CD4-positive, alpha-beta T cell (primary cell): Measurements from ENCODE around the gene TMEM63C. TPM values are rescaled to one million over a fixed set of nuclear protein-coding genes. Genes with fewer than 3 reads are reported as not detected.

Experiments
- ATAC-seq: fragments of 200-7000 bp; cut with Tn5 transposase; one replicate; pipeline ENCODE4 v1.10.0; 2022; ENCODE audit warnings: mild to moderate bottlenecking; ENCODE audit not compliant: poor library complexity
- CTCF ChIA-PET: fragments of 350-600 bp; sonication (Branson Sonifier 250); formaldehyde crosslinking; loops from one replicate; lab custom pipeline; 2021; ENCODE audit warnings: antibody characterized with exemption, inconsistent platforms; lab: Charles Lee
- POLR2A ChIA-PET: fragments of 350-600 bp; sonication (Branson Sonifier 250); formaldehyde crosslinking; loops from one replicate; lab custom pipeline; 2021; ENCODE audit warnings: antibody characterized with exemption, inconsistent platforms; lab: Charles Lee
- DNase-seq, 14 experiments: peaks; one replicate each; pipeline ENCODE4 v3.0.0-alpha.2; 2013 to 2020; ENCODE audit warnings: mixed read lengths in 2 of 14
- H3K27ac ChIP-seq, 2 donors: one replicate each; pipeline versions ENCODE4 v1.5.1 to v1.7.0; 2013; ENCODE audit warnings: low read length in 2 of 2, low read depth in 1 of 2, mild to moderate bottlenecking in 1 of 2
- H3K27me3 ChIP-seq, 2 experiments: 1 replicate in 1 of 2; 2 replicates in 1 of 2; pipeline versions ENCODE4 v1.6.1 to v1.7.0; 2013; ENCODE audit warnings: low read length in 2 of 2, control low read depth in 1 of 2, mild to moderate bottlenecking in 1 of 2, moderate library complexity in 1 of 2; ENCODE audit not compliant: insufficient read depth in 2 of 2, control insufficient read depth in 1 of 2
- H3K36me3 ChIP-seq: one replicate; pipeline ENCODE4 v1.6.1; 2013; ENCODE audit warnings: low read length, control low read depth; ENCODE audit not compliant: insufficient read depth
- H3K4me1 ChIP-seq: one replicate; pipeline ENCODE4 v1.6.1; 2013; ENCODE audit warnings: low read length, control low read depth; ENCODE audit not compliant: insufficient read depth
- H3K4me3 ChIP-seq: one replicate; pipeline ENCODE4 v1.5.1; 2013; ENCODE audit warnings: mild to moderate bottlenecking, low read length, moderate library complexity
- H3K9me3 ChIP-seq, 2 experiments: 1 replicate in 1 of 2; 2 replicates in 1 of 2; pipeline versions ENCODE4 v1.6.1 to v1.7.0; 2013; ENCODE audit warnings: low read length in 2 of 2, mild to moderate bottlenecking in 2 of 2, control low read depth in 1 of 2, moderate library complexity in 1 of 2; ENCODE audit not compliant: control insufficient read depth in 1 of 2, insufficient read depth in 1 of 2
- H3K27ac Mint-ChIP-seq: one replicate; pipeline ENCODE4 v1.8.0; 2020; ENCODE audit warnings: mixed read lengths
- H3K27me3 Mint-ChIP-seq: one replicate; pipeline ENCODE4 v1.8.0; 2021; ENCODE audit warnings: mixed read lengths
- H3K36me3 Mint-ChIP-seq: one replicate; pipeline ENCODE4 v1.8.0; 2021; ENCODE audit warnings: low read depth, mixed read lengths
- H3K4me1 Mint-ChIP-seq: one replicate; pipeline ENCODE4 v1.8.0; 2021; ENCODE audit warnings: low read depth, mixed read lengths
- H3K4me3 Mint-ChIP-seq: one replicate; pipeline ENCODE4 v1.8.0; 2020; ENCODE audit warnings: mild to moderate bottlenecking, mixed read lengths
- H3K9me3 Mint-ChIP-seq: one replicate; pipeline ENCODE4 v1.8.0; 2020; ENCODE audit warnings: mixed read lengths
- CTCF ChIP-seq: fragments of 200-600 bp; IDR thresholded peaks from one replicate; pipeline ENCODE4 v1.8.0; 2022; ENCODE audit warnings: antibody characterized with exemption, mild to moderate bottlenecking
- intact Hi-C, 2 experiments: fragments of 100-400 bp; cut with DNase I in 1 of 2; cut with micrococcal nuclease in 1 of 2; formaldehyde crosslinking; loops; one replicate each; pipeline versions ENCODE4 v1.15.1 to v1.9.0; 2023 to 2025; cut with DNase I, micrococcal nuclease
- total RNA-seq, 174 experiments: library from RNA in 2 of 174; stranded (reverse) in 2 of 174; gene quantifications; one replicate each; pipeline ENCODE4 v1.2.3 and lab custom pipeline; 2021 to 2026

Gene TMEM63C
- total RNA-seq, 2 experiments from 2014 or later: 0.58 to 0.89 TPM

GRCh38 chr14:77153802-77154201 lies 27.8 kb upstream of the TMEM63C start:
- ATAC-seq (no peak), DNase-seq (no peak)
- H3K36me3 Mint-ChIP-seq: no peaks in the 10 kb centered on the region
- H3K27me3 ChIP-seq: peaks cover 21 to 52% of the 10 kb centered on the region in 2 experiments
- intact Hi-C loops: loop anchor here (2.0 to 10.0 kb wide), 3 partner anchors 163 to 1441 kb away; no protein-coding TSS in a partner anchor
- no peak for TF ChIP-seq CTCF
- POLR2A ChIA-PET: no interaction called here
- no peaks in the 10 kb centered on the region for H3K9me3 ChIP-seq
- H3K9me3 Mint-ChIP-seq: no peaks in the 10 kb centered on the region
- CTCF ChIA-PET: no interaction called here
- H3K4me1 Mint-ChIP-seq: no peaks in the 10 kb centered on the region
- no peak overlapping the region for H3K27ac ChIP-seq
- H3K27me3 Mint-ChIP-seq: peaks cover 64% of the 10 kb centered on the region
- no peak overlapping the region for H3K4me3 ChIP-seq
- H3K4me1 ChIP-seq: no peaks in the 10 kb centered on the region
- H3K27ac Mint-ChIP-seq: no peak overlapping the region
- H3K4me3 Mint-ChIP-seq: no peak overlapping the region
- no peaks in the 10 kb centered on the region for H3K36me3 ChIP-seq

GRCh38 chr14:77154421-77154820 lies 27.2 kb upstream of the TMEM63C start:
- Mint-ChIP-seq H3K27ac (no peak overlapping the region), H3K27me3 (peaks cover 65% of the 10 kb centered on the region), H3K4me3 (no peak overlapping the region), H3K4me1 (no peaks in the 10 kb centered on the region), H3K36me3 (no peaks in the 10 kb centered on the region), H3K9me3 (no peaks in the 10 kb centered on the region)
- TF ChIP-seq CTCF: no peak
- DNase-seq: no peak
- ATAC-seq: no peak
- ChIA-PET CTCF (no interaction called here), POLR2A (no interaction called here)
- no peak overlapping the region for H3K4me3 ChIP-seq
- no peak overlapping the region for H3K27ac ChIP-seq
- no peaks in the 10 kb centered on the region for H3K36me3 ChIP-seq
- peaks cover 24 to 53% of the 10 kb centered on the region in 2 experiments for H3K27me3 ChIP-seq
- no peaks in the 10 kb centered on the region for H3K9me3 ChIP-seq
- intact Hi-C loops: loop anchor here in 1 of 2 experiments (10.0 kb wide), 1 partner anchor 1440 kb away; no protein-coding TSS in a partner anchor
- no peaks in the 10 kb centered on the region for H3K4me1 ChIP-seq

GRCh38 chr14:77155083-77155482 lies 26.5 kb upstream of the TMEM63C start:
- Histone ChIP-seq H3K27ac (no peak overlapping the region), H3K36me3 (no peaks in the 10 kb centered on the region), H3K27me3 (peaks cover 24 to 47% of the 10 kb centered on the region in 2 experiments), H3K9me3 (no peaks in the 10 kb centered on the region), H3K4me1 (no peaks in the 10 kb centered on the region), H3K4me3 (no peak overlapping the region)
- ChIA-PET POLR2A (no interaction called here), CTCF (no interaction called here)
- no peaks in the 10 kb centered on the region for H3K36me3 Mint-ChIP-seq
- no peak for ATAC-seq
- no peak overlapping the region for H3K27ac Mint-ChIP-seq
- H3K4me3 Mint-ChIP-seq: no peak overlapping the region
- H3K27me3 Mint-ChIP-seq: peaks cover 61% of the 10 kb centered on the region
- H3K4me1 Mint-ChIP-seq: no peaks in the 10 kb centered on the region
- no peak for DNase-seq
- intact Hi-C loops: loop anchor here in 1 of 2 experiments (10.0 kb wide), 1 partner anchor 1440 kb away; no protein-coding TSS in a partner anchor
- no peak for TF ChIP-seq CTCF
- H3K9me3 Mint-ChIP-seq: no peaks in the 10 kb centered on the region
